Dendritic cell treated with granulocyte-macrophage colony-stimulating factor and Interleukin-4, amounts not matched to agents 40 ng/mL and 50 ng/mL, for 4 days (primary cell): ENCODE results near the gene TTC23L.

Experiments
- H3K27ac Mint-ChIP-seq: one replicate; pipeline ENCODE4 v1.8.0; 2022; ENCODE audit warnings: mild to moderate bottlenecking, mixed read lengths
- H3K27me3 Mint-ChIP-seq: one replicate; pipeline ENCODE4 v1.8.0; 2022; ENCODE audit warnings: mild to moderate bottlenecking, mixed read lengths
- H3K36me3 Mint-ChIP-seq: one replicate; pipeline ENCODE4 v1.8.0; 2022; ENCODE audit warnings: low read depth, mixed read lengths
- H3K4me1 Mint-ChIP-seq: one replicate; pipeline ENCODE4 v1.8.0; 2022; ENCODE audit warnings: low read depth, mixed read lengths
- H3K4me3 Mint-ChIP-seq: one replicate; pipeline ENCODE4 v1.8.0; 2022; ENCODE audit warnings: mild to moderate bottlenecking, moderate library complexity, mixed read lengths
- H3K9me3 Mint-ChIP-seq: one replicate; pipeline ENCODE4 v1.8.0; 2022; ENCODE audit warnings: mixed read lengths
- intact Hi-C: fragments of 100-400 bp; cut with micrococcal nuclease; formaldehyde crosslinking; loops from one replicate; pipeline ENCODE4 v1.15.0; 2022

The TTC23L gene, protein sequence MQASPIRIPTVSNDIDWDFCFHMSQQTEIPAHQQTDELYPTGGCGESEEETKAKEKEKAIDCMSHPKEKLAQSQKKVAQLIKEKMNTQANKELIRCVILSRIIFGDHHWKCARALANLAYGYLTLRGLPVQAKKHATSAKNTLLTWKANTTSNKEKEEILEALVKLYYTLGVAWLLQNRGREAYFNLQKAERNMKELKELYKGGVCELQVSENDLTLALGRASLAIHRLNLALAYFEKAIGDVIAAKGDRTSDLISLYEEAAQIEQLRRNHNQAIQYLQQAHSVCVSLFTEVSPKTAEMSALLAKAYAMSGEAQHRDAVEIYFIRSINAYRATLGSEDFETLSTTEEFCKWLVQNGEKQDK

DNA sequence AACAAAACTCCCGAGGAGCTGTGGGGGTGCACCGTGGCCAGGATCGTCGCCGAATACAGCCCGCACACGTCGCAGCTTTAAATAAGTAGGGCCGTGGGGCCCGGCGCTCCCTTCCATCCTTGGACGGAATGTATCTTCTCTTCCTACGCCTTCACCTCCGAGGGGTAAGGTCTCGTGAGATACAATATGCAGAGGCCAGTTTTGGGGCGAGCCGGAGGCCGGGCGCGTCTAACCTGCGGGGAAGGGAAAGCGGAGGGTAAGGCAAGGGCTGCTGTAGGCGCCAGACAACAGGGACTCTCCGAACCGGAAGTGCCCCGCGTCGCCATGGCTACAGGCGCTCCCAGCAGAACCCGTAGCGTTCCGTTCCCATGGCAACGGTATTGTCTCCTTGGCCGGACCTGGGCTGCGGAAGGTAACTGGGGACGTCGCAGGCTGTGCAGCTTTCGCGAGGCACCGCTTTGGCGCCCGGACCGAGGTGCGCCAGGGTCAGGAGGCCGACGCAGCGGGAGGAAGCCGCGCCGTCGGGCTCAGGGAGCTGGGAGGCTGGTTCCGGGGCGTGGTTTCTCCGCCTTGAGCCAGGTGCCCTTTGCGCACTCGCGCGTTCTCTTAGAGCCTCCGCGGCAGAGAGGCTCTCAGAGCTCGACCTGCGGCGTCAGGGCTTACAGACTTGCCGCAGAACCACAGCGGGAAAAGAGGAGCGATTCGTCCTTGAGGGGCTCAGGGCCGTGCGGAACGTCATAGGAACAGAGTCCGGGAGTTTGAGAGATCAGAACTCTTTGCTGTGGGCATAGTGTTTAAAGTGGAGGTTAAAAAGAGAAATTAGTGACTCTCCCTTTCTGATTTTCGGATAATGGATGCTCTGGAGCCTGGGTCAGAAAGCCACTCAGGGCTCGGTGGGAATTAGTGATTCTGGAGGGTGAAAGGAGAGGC lies at the start of gene TTC23L:
TTC23L (plus strand) TSS at position 380 of the 930 bp plus-strand sequence. CDS start 1,508 bp downstream, outside the sequence.
- H3K27ac Mint-ChIP-seq: peak within 1 kb of the TSS; percentile 74
- H3K4me1 Mint-ChIP-seq: peaks cover 14% of the 10 kb centered on the region
- H3K9me3 Mint-ChIP-seq: no peaks in the 10 kb centered on the region
- peak within 1 kb of the TSS; percentile 94 for H3K4me3 Mint-ChIP-seq
- intact Hi-C loops: no loop called here
- H3K27me3 Mint-ChIP-seq: peaks cover 35% of the 10 kb centered on the region
- peaks cover 8% of the 10 kb centered on the region for H3K36me3 Mint-ChIP-seq

DNA sequence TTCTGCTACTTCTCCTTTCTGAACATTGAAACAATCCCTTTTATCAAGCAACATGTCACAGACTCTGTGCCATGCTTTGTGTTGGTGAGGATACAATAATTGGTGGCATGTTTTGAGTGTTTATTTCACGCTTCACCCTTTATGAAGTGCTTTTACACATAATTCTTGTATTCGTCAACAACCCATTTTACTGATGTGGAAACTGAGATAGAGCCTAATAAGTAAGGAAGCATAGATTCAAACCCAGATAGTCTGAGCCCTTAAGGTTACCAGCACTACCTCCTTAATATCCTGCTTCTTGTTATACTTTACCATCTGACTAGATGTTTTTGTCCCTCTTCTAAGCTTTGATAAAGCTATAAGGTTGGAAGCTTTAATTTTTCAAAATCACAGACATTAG lies 49.3 kb upstream of the TTC23L start:
- H3K27me3 Mint-ChIP-seq: no peaks in the 10 kb centered on the region
- H3K4me1 Mint-ChIP-seq: no peaks in the 10 kb centered on the region
- intact Hi-C loops: no loop called here
- H3K36me3 Mint-ChIP-seq: no peaks in the 10 kb centered on the region
- no peak overlapping the region for H3K27ac Mint-ChIP-seq
- H3K4me3 Mint-ChIP-seq: no peak overlapping the region
- H3K9me3 Mint-ChIP-seq: peaks cover 19% of the 10 kb centered on the region

DNA sequence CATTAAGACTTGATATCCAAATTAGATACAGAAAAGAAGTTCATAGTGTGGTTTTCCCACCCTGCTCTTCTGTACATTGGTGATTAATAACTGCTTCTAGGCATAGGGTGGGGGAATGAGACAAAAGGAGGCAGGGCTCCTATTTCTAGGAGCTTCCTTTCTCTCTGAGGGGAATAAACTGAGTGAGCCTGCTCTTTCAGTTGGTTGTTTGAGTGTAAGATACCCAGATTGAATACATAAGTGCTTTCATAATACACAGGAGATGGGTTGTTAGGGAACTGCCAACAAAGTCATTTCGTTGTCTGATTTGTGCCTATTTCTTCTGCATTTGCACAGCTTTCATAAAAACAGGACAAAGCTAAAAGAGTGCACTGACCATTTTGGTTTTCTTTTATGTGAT lies 48.9 kb upstream of the TTC23L start:
- Mint-ChIP-seq H3K27ac (no peak overlapping the region), H3K4me3 (no peak overlapping the region), H3K4me1 (no peaks in the 10 kb centered on the region), H3K9me3 (peaks cover 19% of the 10 kb centered on the region), H3K27me3 (no peaks in the 10 kb centered on the region), H3K36me3 (no peaks in the 10 kb centered on the region)
- intact Hi-C loops: no loop called here

DNA sequence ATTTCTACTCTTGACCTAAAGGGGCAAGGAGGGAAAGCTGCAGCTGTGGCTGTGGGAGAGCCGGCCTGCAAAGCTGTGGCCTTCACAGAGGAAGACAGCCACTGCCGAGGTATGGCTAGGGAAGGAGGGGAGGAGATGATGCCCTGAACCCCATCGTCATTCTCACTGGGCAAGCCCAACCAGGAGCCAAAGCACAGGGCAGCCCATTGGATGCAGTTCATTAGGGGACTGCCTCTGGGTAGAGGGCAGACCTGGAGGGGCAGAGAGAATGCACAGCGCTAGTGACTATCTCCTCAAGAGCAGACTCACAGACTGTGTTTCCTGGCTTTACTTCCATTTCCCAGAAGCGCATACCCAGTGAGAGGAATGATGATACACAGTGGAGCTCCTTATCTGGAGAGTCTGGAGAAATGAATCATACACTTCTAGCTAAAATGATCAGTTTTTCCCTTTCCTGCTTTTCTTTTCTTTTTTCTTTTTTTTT lies 47.2 kb upstream of the TTC23L start:
- no peak overlapping the region for H3K4me3 Mint-ChIP-seq
- H3K36me3 Mint-ChIP-seq: no peaks in the 10 kb centered on the region
- H3K27me3 Mint-ChIP-seq: no peaks in the 10 kb centered on the region
- no peaks in the 10 kb centered on the region for H3K4me1 Mint-ChIP-seq
- no peak overlapping the region for H3K27ac Mint-ChIP-seq
- intact Hi-C loops: no loop called here
- H3K9me3 Mint-ChIP-seq: peaks cover 10% of the 10 kb centered on the region

DNA sequence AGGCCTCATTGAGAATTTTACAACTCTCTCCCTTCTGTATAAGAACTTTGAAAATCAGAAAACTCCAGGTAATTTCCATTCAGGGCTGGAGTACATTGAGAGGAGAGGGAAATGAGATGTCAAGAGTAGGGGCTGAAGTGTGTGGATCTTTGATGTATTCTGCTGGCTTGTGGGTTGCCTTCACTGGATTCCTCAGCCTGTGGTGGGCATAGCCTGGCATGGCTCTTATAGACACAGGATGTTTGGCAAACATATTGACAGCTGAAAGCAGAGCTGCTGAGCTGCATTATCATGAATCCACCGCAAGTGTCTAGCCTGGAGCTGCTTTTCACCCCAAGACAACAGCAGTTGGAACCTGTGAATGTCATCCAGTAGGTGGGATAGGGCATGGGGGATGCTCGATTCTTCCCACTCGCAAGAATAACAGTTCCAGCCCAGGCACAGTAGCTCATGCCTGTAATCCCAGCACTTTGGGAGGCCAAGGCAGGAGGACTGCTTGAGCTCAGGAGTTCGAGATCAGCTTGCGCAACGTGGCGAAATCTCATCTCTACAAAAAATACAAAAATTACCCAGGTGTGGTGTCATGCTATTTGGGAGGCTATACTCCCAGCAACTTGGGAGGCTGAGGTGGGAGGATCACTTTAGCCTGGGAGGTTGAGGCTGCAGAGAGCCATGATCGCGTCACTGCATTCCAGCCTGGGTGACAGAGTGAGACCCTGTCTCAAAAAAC lies 36.0 kb upstream of the TTC23L start:
- H3K9me3 Mint-ChIP-seq: no peaks in the 10 kb centered on the region
- intact Hi-C loops: no loop called here
- H3K27ac Mint-ChIP-seq: no peak overlapping the region
- no peaks in the 10 kb centered on the region for H3K27me3 Mint-ChIP-seq
- H3K4me3 Mint-ChIP-seq: no peak overlapping the region
- no peaks in the 10 kb centered on the region for H3K36me3 Mint-ChIP-seq
- H3K4me1 Mint-ChIP-seq: no peaks in the 10 kb centered on the region

DNA sequence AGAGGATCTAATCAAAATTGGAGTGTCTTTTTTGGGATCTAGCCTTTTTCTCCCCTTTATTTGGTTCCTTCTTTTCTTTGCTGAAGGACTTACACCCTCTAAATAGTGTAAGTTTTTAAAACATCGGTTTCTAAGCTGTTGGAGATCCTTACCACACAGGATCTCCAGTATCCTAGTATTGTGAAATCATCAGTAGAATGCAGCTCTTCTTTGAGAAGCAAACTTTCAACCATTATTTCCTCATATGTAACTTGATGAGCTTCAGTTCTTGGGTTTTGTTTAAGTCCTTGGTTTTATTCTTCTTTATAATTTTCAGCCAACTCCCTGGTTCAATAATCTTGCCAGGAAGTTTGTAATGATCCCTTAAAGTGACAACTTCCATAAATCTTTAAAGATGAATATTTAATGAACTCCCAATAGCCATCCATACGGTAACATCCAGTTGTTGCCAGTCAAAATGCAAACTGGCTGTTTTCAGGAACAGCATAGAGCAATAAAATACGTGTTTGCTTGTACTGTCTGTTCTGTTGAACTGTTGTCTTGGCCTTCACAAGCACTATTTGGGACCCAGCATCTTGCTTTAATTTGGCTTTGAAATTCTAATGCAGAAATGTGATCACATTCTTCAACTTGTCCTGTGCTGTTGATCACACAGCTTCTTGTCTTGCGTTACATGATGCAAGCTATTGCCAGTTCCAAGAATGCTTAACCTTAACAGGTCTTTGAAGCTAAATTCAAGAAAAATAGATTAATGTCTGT lies 34.8 kb upstream of the TTC23L start:
- no peaks in the 10 kb centered on the region for H3K9me3 Mint-ChIP-seq
- no peak overlapping the region for H3K4me3 Mint-ChIP-seq
- H3K36me3 Mint-ChIP-seq: no peaks in the 10 kb centered on the region
- intact Hi-C loops: no loop called here
- H3K4me1 Mint-ChIP-seq: no peaks in the 10 kb centered on the region
- no peaks in the 10 kb centered on the region for H3K27me3 Mint-ChIP-seq
- H3K27ac Mint-ChIP-seq: no peak overlapping the region

DNA sequence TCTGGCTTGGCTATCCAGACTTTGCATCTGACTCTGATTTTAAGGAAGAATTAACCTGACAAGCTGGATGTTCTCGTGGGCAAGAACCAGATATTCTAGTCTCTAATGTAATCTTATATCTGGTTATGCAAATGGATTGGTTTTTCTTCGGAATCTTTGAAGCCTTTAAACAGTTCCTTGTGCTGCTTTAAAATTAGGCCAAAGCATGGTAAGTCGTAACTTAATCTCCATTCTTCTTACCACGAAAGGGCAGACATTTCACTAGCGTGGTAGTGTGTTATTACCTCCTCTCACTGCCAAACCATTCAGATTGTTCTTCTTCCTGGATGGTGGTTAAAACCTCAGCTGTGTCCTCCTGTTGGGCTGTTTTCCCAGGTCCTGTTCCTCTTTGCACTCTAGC lies 34.1 kb upstream of the TTC23L start:
- Mint-ChIP-seq H3K27ac (no peak overlapping the region), H3K27me3 (no peaks in the 10 kb centered on the region), H3K9me3 (no peaks in the 10 kb centered on the region), H3K36me3 (no peaks in the 10 kb centered on the region), H3K4me3 (no peak overlapping the region), H3K4me1 (no peaks in the 10 kb centered on the region)
- intact Hi-C loops: no loop called here

DNA sequence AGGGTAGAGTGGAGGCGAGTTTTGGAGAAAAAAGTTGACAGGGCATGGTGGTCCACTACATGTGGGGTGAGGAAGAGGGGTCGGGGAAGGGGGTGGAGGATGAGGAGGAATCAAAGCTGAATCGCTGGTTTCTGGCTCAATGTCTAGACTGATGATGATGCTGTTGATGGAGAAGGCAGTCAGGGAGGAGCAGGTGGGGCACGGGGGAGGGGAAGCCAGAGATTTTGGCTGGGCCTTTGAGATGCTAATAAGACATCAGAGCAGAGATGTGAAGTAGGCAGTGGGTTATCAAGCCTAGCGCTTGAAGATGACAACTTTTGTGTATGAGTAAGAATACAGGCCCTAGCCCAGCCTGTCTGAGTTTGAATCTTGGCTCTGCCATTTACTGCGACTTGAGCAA lies 32.4 kb upstream of the TTC23L start:
- intact Hi-C loops: no loop called here
- no peaks in the 10 kb centered on the region for H3K4me1 Mint-ChIP-seq
- no peak overlapping the region for H3K4me3 Mint-ChIP-seq
- no peaks in the 10 kb centered on the region for H3K27me3 Mint-ChIP-seq
- no peaks in the 10 kb centered on the region for H3K36me3 Mint-ChIP-seq
- no peak overlapping the region for H3K27ac Mint-ChIP-seq
- no peaks in the 10 kb centered on the region for H3K9me3 Mint-ChIP-seq

DNA sequence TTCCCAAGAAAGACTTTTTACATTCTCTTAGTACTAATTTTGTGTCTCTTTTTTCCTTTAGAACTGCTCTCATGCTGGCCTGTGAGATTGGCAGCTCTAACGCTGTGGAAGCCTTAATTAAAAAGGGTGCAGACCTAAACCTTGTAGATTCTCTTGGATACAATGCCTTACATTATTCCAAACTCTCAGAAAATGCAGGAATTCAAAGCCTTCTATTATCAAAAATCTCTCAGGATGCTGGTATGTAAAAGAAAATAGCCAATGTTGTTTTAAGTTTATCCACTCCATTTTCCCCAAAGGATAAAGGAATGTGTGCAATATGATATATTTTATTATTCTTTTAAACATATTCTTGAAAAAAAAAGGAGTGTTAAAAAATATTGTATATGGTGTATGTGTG lies 27.3 kb upstream of the TTC23L start:
- Mint-ChIP-seq H3K4me1 (no peaks in the 10 kb centered on the region), H3K27ac (no peak overlapping the region), H3K27me3 (no peaks in the 10 kb centered on the region), H3K36me3 (no peaks in the 10 kb centered on the region), H3K9me3 (no peaks in the 10 kb centered on the region), H3K4me3 (no peak overlapping the region)
- intact Hi-C loops: no loop called here

DNA sequence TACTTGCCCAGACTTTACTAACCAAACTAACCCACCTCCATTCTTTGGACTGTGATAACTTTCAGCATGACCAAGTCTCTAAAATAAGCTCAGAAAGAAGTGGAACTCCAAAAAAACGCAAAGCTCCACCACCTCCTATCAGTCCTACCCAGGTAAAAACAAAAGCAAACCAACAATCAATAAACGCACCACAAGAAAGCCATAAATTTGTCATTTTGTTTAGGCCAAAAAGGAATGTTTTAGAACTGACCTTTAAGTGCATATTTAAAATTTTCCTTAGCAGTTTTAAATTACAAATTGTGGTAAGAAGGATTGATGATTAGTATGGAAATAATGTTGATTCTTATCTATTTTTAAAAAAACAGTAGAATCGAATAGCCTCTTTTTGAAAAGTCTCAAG lies 25.5 kb upstream of the TTC23L start:
- H3K27ac Mint-ChIP-seq: no peak overlapping the region
- H3K27me3 Mint-ChIP-seq: no peaks in the 10 kb centered on the region
- H3K4me1 Mint-ChIP-seq: no peaks in the 10 kb centered on the region
- H3K9me3 Mint-ChIP-seq: no peaks in the 10 kb centered on the region
- no peaks in the 10 kb centered on the region for H3K36me3 Mint-ChIP-seq
- H3K4me3 Mint-ChIP-seq: no peak overlapping the region
- intact Hi-C loops: no loop called here

DNA sequence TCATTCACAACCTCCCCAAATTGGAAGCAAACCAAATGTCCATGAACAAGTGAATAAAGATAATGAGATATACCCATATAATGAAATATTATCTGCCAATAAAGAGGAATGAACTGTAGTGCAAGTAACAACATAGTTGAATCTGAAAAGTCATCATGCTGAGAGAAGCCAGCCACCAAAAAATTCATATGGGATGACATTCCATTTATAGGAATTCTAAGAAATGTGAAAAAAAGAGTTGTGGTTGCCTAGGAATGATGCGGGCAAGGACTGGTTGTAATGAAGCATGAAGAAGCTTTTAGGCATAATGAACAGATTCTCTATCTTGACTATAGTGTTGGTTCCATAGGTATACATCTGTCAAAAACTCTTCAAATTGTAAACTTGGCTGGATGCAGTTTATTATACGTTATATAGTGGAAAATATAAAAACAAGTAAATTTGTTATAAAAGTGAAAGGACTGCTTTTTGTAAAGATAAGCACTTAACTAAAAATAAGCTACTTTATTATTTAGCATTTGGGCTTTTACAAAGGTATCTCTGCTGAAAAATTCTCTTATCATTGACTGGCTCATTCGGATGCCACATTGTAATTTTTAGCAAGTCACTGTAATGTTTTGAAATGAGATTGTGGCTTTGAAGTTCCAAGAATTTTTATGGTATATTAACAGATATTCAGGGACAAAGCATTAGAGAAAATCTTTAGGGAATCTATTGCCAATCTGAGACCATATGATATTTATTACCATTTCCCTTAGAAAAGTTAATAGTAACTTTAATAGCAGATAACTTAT lies 21.2 kb upstream of the TTC23L start:
- H3K4me1 Mint-ChIP-seq: no peaks in the 10 kb centered on the region
- intact Hi-C loops: no loop called here
- H3K27ac Mint-ChIP-seq: no peak overlapping the region
- no peaks in the 10 kb centered on the region for H3K36me3 Mint-ChIP-seq
- H3K27me3 Mint-ChIP-seq: no peaks in the 10 kb centered on the region
- H3K9me3 Mint-ChIP-seq: no peaks in the 10 kb centered on the region
- no peak overlapping the region for H3K4me3 Mint-ChIP-seq

DNA sequence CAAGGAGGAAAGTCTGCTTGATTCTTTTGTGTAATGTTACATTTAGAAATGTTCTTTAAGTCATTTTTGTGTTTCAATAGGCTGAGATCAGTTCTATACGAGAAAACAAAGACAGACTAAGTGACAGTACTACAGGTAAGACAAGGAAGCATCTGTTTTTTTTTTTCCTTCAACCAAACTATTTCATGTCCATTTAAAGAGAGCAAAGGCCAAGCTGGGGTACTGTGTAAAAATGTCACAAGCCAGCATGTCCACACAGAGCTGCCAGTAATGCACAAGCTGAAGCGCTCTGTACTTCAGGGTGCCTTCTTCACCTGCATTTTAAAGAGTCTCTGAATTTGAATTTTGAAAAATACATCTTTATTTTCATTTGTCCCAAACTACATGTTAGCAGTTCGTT lies 20.2 kb upstream of the TTC23L start:
- intact Hi-C loops: no loop called here
- Mint-ChIP-seq H3K4me1 (no peaks in the 10 kb centered on the region), H3K36me3 (no peaks in the 10 kb centered on the region), H3K27ac (no peak overlapping the region), H3K27me3 (no peaks in the 10 kb centered on the region), H3K4me3 (no peak overlapping the region), H3K9me3 (no peaks in the 10 kb centered on the region)

DNA sequence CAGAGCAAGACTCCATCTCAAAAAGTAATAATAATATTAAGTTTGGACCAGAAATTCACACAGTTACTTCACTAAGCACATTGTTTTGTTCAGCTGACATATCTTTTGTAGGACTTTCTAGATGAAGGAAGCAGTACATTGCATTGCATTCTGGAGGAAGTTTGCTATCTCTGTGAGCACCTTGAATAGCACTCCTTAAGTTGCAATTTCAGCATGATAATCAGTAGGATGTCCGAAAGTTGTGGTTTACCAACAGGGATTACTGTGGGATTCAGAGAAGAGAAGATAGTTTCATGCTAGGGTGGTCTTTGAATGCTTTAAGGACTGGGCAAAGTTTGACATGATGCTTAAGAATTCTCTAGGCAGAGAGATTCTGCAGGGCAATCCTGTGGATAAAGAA lies 18.4 kb upstream of the TTC23L start:
- Mint-ChIP-seq H3K27me3 (no peaks in the 10 kb centered on the region), H3K4me3 (no peak overlapping the region), H3K36me3 (no peaks in the 10 kb centered on the region), H3K4me1 (no peaks in the 10 kb centered on the region), H3K9me3 (no peaks in the 10 kb centered on the region), H3K27ac (no peak overlapping the region)
- intact Hi-C loops: no loop called here
